Left ventricle myocardium inferior (tissue), 1 donor: Measurements from ENCODE around the gene SSH2. TPM values are rescaled to one million over a fixed set of nuclear protein-coding genes. Genes with fewer than 3 reads are reported as not detected.

Source experiments
- DNase-seq: peaks from one replicate; pipeline ENCODE4 v3.0.0-alpha.2; 2020
- H3K27ac ChIP-seq: fragments of 200-600 bp; replicated peaks from 2 replicates; pipeline ENCODE4 v1.8.0; 2021
- H3K27me3 ChIP-seq: fragments of 200-600 bp; 2 replicates; pipeline ENCODE4 v1.8.0; 2021; ENCODE audit warnings: low read depth
- H3K36me3 ChIP-seq: fragments of 200-600 bp; 2 replicates; pipeline ENCODE4 v1.8.0; 2021
- H3K4me1 ChIP-seq: fragments of 200-600 bp; 2 replicates; pipeline ENCODE4 v1.8.0; 2021
- H3K4me3 ChIP-seq: fragments of 200-600 bp; 2 replicates; pipeline ENCODE4 v1.8.0; 2021; ENCODE audit warnings: mild to moderate bottlenecking, moderate library complexity
- H3K9me3 ChIP-seq: fragments of 200-600 bp; replicated peaks from 2 replicates; pipeline ENCODE4 v1.8.0; 2021
- CTCF ChIP-seq: fragments of 200-600 bp; IDR thresholded peaks from 2 replicates; pipeline ENCODE4 v1.8.0; 2021; ENCODE audit warnings: antibody characterized with exemption, mild to moderate bottlenecking, borderline replicate concordance
- intact Hi-C: fragments of 100-400 bp; cut with micrococcal nuclease; formaldehyde crosslinking; loops from one replicate; pipeline ENCODE4 v1.11.0; 2022
- total RNA-seq: library from RNA; stranded (reverse); fragmentation: NEBNext Ultra II Directional; extraction: Animal tissue kit (Norgen Biotek cat#: 25700); gene quantifications from one replicate; pipeline ENCODE4 v1.2.1, GENCODE V29; 2021
- donor health status: DM: no; HTN: yes; CAD: no; lungs with severe emphysema.

Gene SSH2
- total RNA-seq, 1 donor from 2014 or later, result 28.6 TPM

GRCh38 chr17:29954405-29954804 lies 24.4 kb upstream of the SSH2 start:
- Histone ChIP-seq H3K9me3 (no peaks in the 10 kb centered on the region), H3K27me3 (no peaks in the 10 kb centered on the region), H3K4me3 (no peak overlapping the region), H3K27ac (no peak overlapping the region), H3K36me3 (no peaks in the 10 kb centered on the region), H3K4me1 (no peaks in the 10 kb centered on the region)
- TF ChIP-seq CTCF, result no peak
- intact Hi-C loops, result no loop called here
- no peak for DNase-seq

GRCh38 chr17:29949696-29950095 lies 19.7 kb upstream of the SSH2 start:
- H3K9me3 ChIP-seq, result no peaks in the 10 kb centered on the region
- no peaks in the 10 kb centered on the region for H3K27me3 ChIP-seq
- H3K27ac ChIP-seq, result no peak overlapping the region
- intact Hi-C loops, result no loop called here
- no peak overlapping the region for H3K4me3 ChIP-seq
- H3K36me3 ChIP-seq, result no peaks in the 10 kb centered on the region
- no peaks in the 10 kb centered on the region for H3K4me1 ChIP-seq
- no peak for TF ChIP-seq CTCF
- DNase-seq, result no peak

GRCh38 chr17:29948448-29949215 lies 18.6 kb upstream of the SSH2 start:
- intact Hi-C loops, result no loop called here
- DNase-seq, result no peak
- Histone ChIP-seq H3K36me3 (no peaks in the 10 kb centered on the region), H3K27me3 (no peaks in the 10 kb centered on the region), H3K27ac (no peak overlapping the region), H3K9me3 (no peaks in the 10 kb centered on the region), H3K4me3 (no peak overlapping the region), H3K4me1 (no peaks in the 10 kb centered on the region)
- no peak for TF ChIP-seq CTCF

- TF ChIP-seq CTCF, result no peak
- no peaks in the 10 kb centered on the region for H3K4me1 ChIP-seq
- DNase-seq, result no peak
- no peak overlapping the region for H3K27ac ChIP-seq
- no peak overlapping the region for H3K4me3 ChIP-seq
- intact Hi-C loops, result no loop called here
- H3K9me3 ChIP-seq, result no peaks in the 10 kb centered on the region
- H3K27me3 ChIP-seq, result no peaks in the 10 kb centered on the region
- no peaks in the 10 kb centered on the region for H3K36me3 ChIP-seq
Observed at GRCh38 chr17:29945281-29945680, 15.3 kb upstream of the SSH2 start.

GRCh38 chr17:29941334-29941733 lies 11.3 kb upstream of the SSH2 start, which contains the start of gene EFCAB5:
EFCAB5 (plus strand) TSS chr17:29941634; CDS start chr17:29941797, 163 bp downstream.
- no peak for DNase-seq
- no peaks in the 10 kb centered on the region for H3K9me3 ChIP-seq
- H3K36me3 ChIP-seq, result no peaks in the 10 kb centered on the region
- H3K27me3 ChIP-seq, result no peaks in the 10 kb centered on the region
- TF ChIP-seq CTCF, result no peak
- H3K27ac ChIP-seq, result no peak within 1 kb of the TSS
- intact Hi-C loops, result no loop called here
- H3K4me3 ChIP-seq, result no peak within 1 kb of the TSS
- H3K4me1 ChIP-seq, result no peaks in the 10 kb centered on the region
